CD8-positive, alpha-beta memory T cell (primary cell): ENCODE data around the gene GPR157. TPM values are rescaled to one million over a fixed set of nuclear protein-coding genes. Genes with fewer than 3 reads are reported as not detected.
"Not testable (repeated sequence)": the region's sequence is repeated elsewhere in the genome, so short reads cannot be mapped to it uniquely, and the experiment has no call there.

ENCODE experiments used
- CTCF ChIA-PET: fragments of 350-600 bp; sonication (Branson Sonifier 250); formaldehyde crosslinking; loops from one replicate; lab custom pipeline; 2021; ENCODE audit warnings: antibody characterized with exemption; lab: Charles Lee
- POLR2A ChIA-PET: fragments of 350-600 bp; sonication (Branson Sonifier 250); formaldehyde crosslinking; loops from one replicate; lab custom pipeline; 2021; ENCODE audit warnings: antibody characterized with exemption; lab: Charles Lee
- DNase-seq, 5 donors: peaks; one replicate each; pipeline versions ENCODE4 v3.0.0 to v3.0.0-alpha.2; 2020 to 2022; ENCODE audit warnings: mixed read lengths in 1 of 5
- H3K27ac ChIP-seq: one replicate; pipeline ENCODE4 v1.7.0; 2013; ENCODE audit warnings: low read depth, mild to moderate bottlenecking, low read length, moderate library complexity
- H3K27me3 ChIP-seq: 2 replicates; pipeline ENCODE4 v1.7.0; 2013; ENCODE audit warnings: low read length, mild to moderate bottlenecking; ENCODE audit not compliant: insufficient read depth, poor library complexity, severe bottlenecking
- H3K36me3 ChIP-seq: 2 replicates; pipeline ENCODE4 v1.7.0; 2013; ENCODE audit warnings: mild to moderate bottlenecking, low read length, moderate library complexity; ENCODE audit not compliant: insufficient read depth
- H3K4me1 ChIP-seq: 2 replicates; pipeline ENCODE4 v1.7.0; 2013; ENCODE audit warnings: mild to moderate bottlenecking, low read length, moderate library complexity; ENCODE audit not compliant: insufficient read depth
- H3K4me3 ChIP-seq: 2 replicates; pipeline ENCODE4 v1.7.0; 2013; ENCODE audit warnings: mild to moderate bottlenecking, low read length
- H3K9me3 ChIP-seq: 2 replicates; pipeline ENCODE4 v1.7.0; 2013; ENCODE audit warnings: mild to moderate bottlenecking, low read length
- H3K27ac Mint-ChIP-seq, 8 donors: one replicate each; pipeline ENCODE4 v1.8.0; 2020 to 2021; ENCODE audit warnings: mixed read lengths in 8 of 8, mild to moderate bottlenecking in 6 of 8, inconsistent platforms in 3 of 8, moderate library complexity in 3 of 8
- H3K27me3 Mint-ChIP-seq, 2 donors: one replicate each; pipeline ENCODE4 v1.8.0; 2020 to 2021; ENCODE audit warnings: mixed read lengths in 2 of 2, mild to moderate bottlenecking in 1 of 2, moderate library complexity in 1 of 2
- H3K36me3 Mint-ChIP-seq, 3 donors: one replicate each; pipeline ENCODE4 v1.8.0; 2020 to 2021; ENCODE audit warnings: mixed read lengths in 3 of 3, inconsistent platforms in 1 of 3, mild to moderate bottlenecking in 1 of 3
- H3K4me1 Mint-ChIP-seq, 3 donors: one replicate each; pipeline ENCODE4 v1.8.0; 2020 to 2021; ENCODE audit warnings: mixed read lengths in 3 of 3, inconsistent platforms in 1 of 3, mild to moderate bottlenecking in 1 of 3
- H3K4me3 Mint-ChIP-seq, 7 donors: one replicate each; pipeline ENCODE4 v1.8.0; 2020 to 2021; ENCODE audit warnings: mixed read lengths in 7 of 7, mild to moderate bottlenecking in 6 of 7, moderate library complexity in 4 of 7, inconsistent platforms in 2 of 7
- H3K9me3 Mint-ChIP-seq, 5 donors: one replicate each; pipeline ENCODE4 v1.8.0; 2020 to 2022; ENCODE audit warnings: mixed read lengths in 5 of 5, mild to moderate bottlenecking in 3 of 5, moderate library complexity in 2 of 5, inconsistent platforms in 1 of 5
- polyA plus RNA-seq: library from polyadenylated mRNA; unstranded; fragments of 300-500 nt; fragmentation: Illumina TruSeq; gene quantifications from one replicate; pipeline ENCODE4 v1.2.3, GENCODE V29; 2021
- total RNA-seq, 2 experiments: library from RNA; stranded (reverse); gene quantifications; one replicate each; pipeline ENCODE4 v1.2.3, GENCODE V29; 2021

GPR157 gene
- total and polyA plus RNA-seq, 3 experiments from 2014 or later: 3.0 to 4.7 (median 3.1) TPM

GRCh38 chr1:9164919-9165318 lies 36.0 kb upstream of the GPR157 start:
- POLR2A ChIA-PET: no interaction called here
- Histone ChIP-seq H3K27me3 (no peaks in the 10 kb centered on the region), H3K36me3 (no peaks in the 10 kb centered on the region), H3K27ac (no peak overlapping the region), H3K4me3 (no peak overlapping the region), H3K9me3 (no peaks in the 10 kb centered on the region), H3K4me1 (no peaks in the 10 kb centered on the region)
- peak overlapping the region in 1 of 8 donors; percentile 54 for H3K27ac Mint-ChIP-seq
- H3K36me3 Mint-ChIP-seq: no peaks in the 10 kb centered on the region
- peaks cover 2% of the 10 kb centered on the region in 2 donors for H3K27me3 Mint-ChIP-seq
- H3K9me3 Mint-ChIP-seq: no peaks in the 10 kb centered on the region
- H3K4me3 Mint-ChIP-seq: no peak overlapping the region
- DNase-seq: no peak
- CTCF ChIA-PET: no interaction called here
- no peaks in the 10 kb centered on the region for H3K4me1 Mint-ChIP-seq

- DNase-seq: no peak
- H3K9me3 ChIP-seq: no peaks in the 10 kb centered on the region
- H3K36me3 ChIP-seq: no peaks in the 10 kb centered on the region
- no peaks in the 10 kb centered on the region for H3K4me1 ChIP-seq
- Mint-ChIP-seq H3K27ac (no peak overlapping the region), H3K27me3 (peaks cover 2% of the 10 kb centered on the region in 2 donors), H3K4me3 (no peak overlapping the region), H3K9me3 (no peaks in the 10 kb centered on the region), H3K4me1 (no peaks in the 10 kb centered on the region), H3K36me3 (no peaks in the 10 kb centered on the region)
- CTCF ChIA-PET: no interaction called here
- POLR2A ChIA-PET: no interaction called here
- H3K27ac ChIP-seq: no peak overlapping the region
- no peaks in the 10 kb centered on the region for H3K27me3 ChIP-seq
- H3K4me3 ChIP-seq: no peak overlapping the region
Measured at GRCh38 chr1:9164532-9164900, 35.6 kb upstream of the GPR157 start.

GRCh38 chr1:9161963-9162362 lies 33.1 kb upstream of the GPR157 start:
- Histone ChIP-seq H3K4me1 (no peaks in the 10 kb centered on the region), H3K4me3 (no peak overlapping the region), H3K9me3 (no peaks in the 10 kb centered on the region), H3K27ac (no peak overlapping the region), H3K27me3 (no peaks in the 10 kb centered on the region), H3K36me3 (no peaks in the 10 kb centered on the region)
- POLR2A ChIA-PET: no interaction called here
- H3K4me1 Mint-ChIP-seq: no peaks in the 10 kb centered on the region
- no peak for DNase-seq
- no peaks in the 10 kb centered on the region for H3K9me3 Mint-ChIP-seq
- no peaks in the 10 kb centered on the region for H3K36me3 Mint-ChIP-seq
- CTCF ChIA-PET: no interaction called here
- H3K27me3 Mint-ChIP-seq: peaks cover 2 to 4% of the 10 kb centered on the region in 2 donors
- no peak overlapping the region for H3K27ac Mint-ChIP-seq
- no peak overlapping the region for H3K4me3 Mint-ChIP-seq

- ChIA-PET POLR2A (no interaction called here), CTCF (no interaction called here)
- no peak for DNase-seq
- Histone ChIP-seq H3K4me3 (no peak overlapping the region), H3K4me1 (no peaks in the 10 kb centered on the region), H3K27ac (no peak overlapping the region), H3K36me3 (no peaks in the 10 kb centered on the region), H3K27me3 (no peaks in the 10 kb centered on the region), H3K9me3 (no peaks in the 10 kb centered on the region)
- Mint-ChIP-seq H3K4me3 (no peak overlapping the region), H3K27me3 (peaks cover 2 to 4% of the 10 kb centered on the region in 2 donors), H3K36me3 (no peaks in the 10 kb centered on the region), H3K9me3 (no peaks in the 10 kb centered on the region), H3K27ac (no peak overlapping the region), H3K4me1 (no peaks in the 10 kb centered on the region)
Measured at GRCh38 chr1:9161342-9161741, 32.4 kb upstream of the GPR157 start.

GRCh38 chr1:9160079-9160717 lies 31.3 kb upstream of the GPR157 start:
- no peaks in the 10 kb centered on the region for H3K4me1 ChIP-seq
- H3K27me3 Mint-ChIP-seq: peaks cover 2 to 4% of the 10 kb centered on the region in 2 donors

GRCh38 chr1:9155879-9156278 lies 27.0 kb upstream of the GPR157 start:
- no peak for DNase-seq
- no peak overlapping the region for H3K27ac ChIP-seq
- POLR2A ChIA-PET: no interaction called here

More at GRCh38 chr1:9160079-9160717, 31.3 kb upstream of the GPR157 start:
- Histone ChIP-seq H3K9me3 (no peaks in the 10 kb centered on the region), H3K27ac (no peak overlapping the region), H3K4me3 (no peak overlapping the region), H3K36me3 (no peaks in the 10 kb centered on the region), H3K27me3 (no peaks in the 10 kb centered on the region)
- H3K9me3 Mint-ChIP-seq: no peaks in the 10 kb centered on the region
- no peak for DNase-seq
- POLR2A ChIA-PET: no interaction called here
- H3K27ac Mint-ChIP-seq: no peak overlapping the region
- CTCF ChIA-PET: no interaction called here
- H3K36me3 Mint-ChIP-seq: no peaks in the 10 kb centered on the region
- H3K4me1 Mint-ChIP-seq: no peaks in the 10 kb centered on the region
- no peak overlapping the region for H3K4me3 Mint-ChIP-seq

GRCh38 chr1:9155405-9155804 lies 26.5 kb upstream of the GPR157 start:
- H3K27me3 Mint-ChIP-seq, H3K9me3 Mint-ChIP-seq, DNase-seq, H3K4me3 Mint-ChIP-seq, H3K36me3 Mint-ChIP-seq, H3K36me3 ChIP-seq, H3K27ac ChIP-seq, H3K4me1 ChIP-seq, H3K4me3 ChIP-seq, H3K27me3 ChIP-seq, H3K4me1 Mint-ChIP-seq, CTCF ChIA-PET, H3K9me3 ChIP-seq, POLR2A ChIA-PET, H3K27ac Mint-ChIP-seq: not testable (repeated sequence)

More at GRCh38 chr1:9155879-9156278, 27.0 kb upstream of the GPR157 start:
- Mint-ChIP-seq H3K36me3 (peaks cover 0 to 3% (median 0%) of the 10 kb centered on the region in 3 donors), H3K4me3 (no peak overlapping the region), H3K27me3 (peaks cover 2% of the 10 kb centered on the region in 2 donors), H3K27ac (no peak overlapping the region), H3K9me3 (no peaks in the 10 kb centered on the region), H3K4me1 (no peaks in the 10 kb centered on the region)
- Histone ChIP-seq H3K4me3 (no peak overlapping the region), H3K4me1 (no peaks in the 10 kb centered on the region), H3K36me3 (no peaks in the 10 kb centered on the region), H3K27me3 (no peaks in the 10 kb centered on the region), H3K9me3 (no peaks in the 10 kb centered on the region)
- CTCF ChIA-PET: no interaction called here

- Histone ChIP-seq H3K4me3 (no peak overlapping the region), H3K4me1 (no peaks in the 10 kb centered on the region), H3K27ac (no peak overlapping the region), H3K27me3 (no peaks in the 10 kb centered on the region), H3K9me3 (no peaks in the 10 kb centered on the region), H3K36me3 (no peaks in the 10 kb centered on the region)
- Mint-ChIP-seq H3K4me1 (no peaks in the 10 kb centered on the region), H3K36me3 (peaks cover 0 to 3% (median 0%) of the 10 kb centered on the region in 3 donors), H3K27me3 (peaks cover 0 to 2% of the 10 kb centered on the region in 2 donors), H3K4me3 (no peak overlapping the region), H3K27ac (peak overlapping the region in 1 of 8 donors; percentile 21), H3K9me3 (no peaks in the 10 kb centered on the region)
- POLR2A ChIA-PET: no interaction called here
- CTCF ChIA-PET: no interaction called here
- DNase-seq: peak in 1 of 5 donors; percentile 3
Measured at GRCh38 chr1:9153152-9153551, 24.2 kb upstream of the GPR157 start.
